ENCODE data around the gene CLOCK.

DNA sequence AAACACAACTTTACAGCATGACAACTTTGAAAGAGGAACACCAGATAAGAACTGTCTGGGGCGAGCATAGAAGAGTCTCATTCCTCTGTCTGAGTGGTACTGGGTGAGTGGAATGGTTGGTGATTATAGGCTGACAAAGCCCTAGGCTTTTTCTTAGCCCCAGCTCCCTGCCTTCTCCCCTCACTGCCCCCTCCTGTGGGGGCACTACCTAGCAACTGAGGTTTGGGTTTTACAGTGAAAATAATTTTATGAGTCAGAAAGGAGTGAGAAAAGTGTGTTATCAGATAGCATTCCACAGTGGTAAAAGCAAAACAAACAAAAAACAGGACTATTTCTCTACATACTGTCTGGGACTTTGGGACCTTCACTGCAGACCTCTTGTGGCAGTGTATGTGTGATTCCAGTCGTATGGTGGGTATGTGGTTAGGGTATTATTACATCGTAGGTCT lies 161.5 kb downstream of the CLOCK start:
- TF ChIP-seq, protein P1, sequence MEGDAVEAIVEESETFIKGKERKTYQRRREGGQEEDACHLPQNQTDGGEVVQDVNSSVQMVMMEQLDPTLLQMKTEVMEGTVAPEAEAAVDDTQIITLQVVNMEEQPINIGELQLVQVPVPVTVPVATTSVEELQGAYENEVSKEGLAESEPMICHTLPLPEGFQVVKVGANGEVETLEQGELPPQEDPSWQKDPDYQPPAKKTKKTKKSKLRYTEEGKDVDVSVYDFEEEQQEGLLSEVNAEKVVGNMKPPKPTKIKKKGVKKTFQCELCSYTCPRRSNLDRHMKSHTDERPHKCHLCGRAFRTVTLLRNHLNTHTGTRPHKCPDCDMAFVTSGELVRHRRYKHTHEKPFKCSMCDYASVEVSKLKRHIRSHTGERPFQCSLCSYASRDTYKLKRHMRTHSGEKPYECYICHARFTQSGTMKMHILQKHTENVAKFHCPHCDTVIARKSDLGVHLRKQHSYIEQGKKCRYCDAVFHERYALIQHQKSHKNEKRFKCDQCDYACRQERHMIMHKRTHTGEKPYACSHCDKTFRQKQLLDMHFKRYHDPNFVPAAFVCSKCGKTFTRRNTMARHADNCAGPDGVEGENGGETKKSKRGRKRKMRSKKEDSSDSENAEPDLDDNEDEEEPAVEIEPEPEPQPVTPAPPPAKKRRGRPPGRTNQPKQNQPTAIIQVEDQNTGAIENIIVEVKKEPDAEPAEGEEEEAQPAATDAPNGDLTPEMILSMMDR (IDR thresholded peaks at IDR 0.05 in 4 of 5, conservative IDR thresholded peaks at IDR 0.05 in 1 of 5), result no peak
- TF ChIP-seq POLR2A (IDR thresholded peaks at IDR 0.05), result no peak
